Measurements from ENCODE around the gene USP50. TPM values are rescaled to one million over a fixed set of nuclear protein-coding genes. Genes with fewer than 3 reads are reported as not detected.

Gene USP50
- total and polyA plus RNA-seq, 2 donors from 2014 or later = 1.1 TPM; not detected in 1

GRCh38 chr15:50487287-50487686, 59.2 kb downstream of the USP50 start:
- TF ChIP-seq, protein P1, sequence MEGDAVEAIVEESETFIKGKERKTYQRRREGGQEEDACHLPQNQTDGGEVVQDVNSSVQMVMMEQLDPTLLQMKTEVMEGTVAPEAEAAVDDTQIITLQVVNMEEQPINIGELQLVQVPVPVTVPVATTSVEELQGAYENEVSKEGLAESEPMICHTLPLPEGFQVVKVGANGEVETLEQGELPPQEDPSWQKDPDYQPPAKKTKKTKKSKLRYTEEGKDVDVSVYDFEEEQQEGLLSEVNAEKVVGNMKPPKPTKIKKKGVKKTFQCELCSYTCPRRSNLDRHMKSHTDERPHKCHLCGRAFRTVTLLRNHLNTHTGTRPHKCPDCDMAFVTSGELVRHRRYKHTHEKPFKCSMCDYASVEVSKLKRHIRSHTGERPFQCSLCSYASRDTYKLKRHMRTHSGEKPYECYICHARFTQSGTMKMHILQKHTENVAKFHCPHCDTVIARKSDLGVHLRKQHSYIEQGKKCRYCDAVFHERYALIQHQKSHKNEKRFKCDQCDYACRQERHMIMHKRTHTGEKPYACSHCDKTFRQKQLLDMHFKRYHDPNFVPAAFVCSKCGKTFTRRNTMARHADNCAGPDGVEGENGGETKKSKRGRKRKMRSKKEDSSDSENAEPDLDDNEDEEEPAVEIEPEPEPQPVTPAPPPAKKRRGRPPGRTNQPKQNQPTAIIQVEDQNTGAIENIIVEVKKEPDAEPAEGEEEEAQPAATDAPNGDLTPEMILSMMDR (IDR thresholded peaks at IDR 0.05; ENCODE audit: borderline replicate concordance, extremely low read depth, insufficient read depth) = no peak
- H3K4me1 ChIP-seq (ENCODE audit: control insufficient read depth in 2 of 3, insufficient read depth in 2 of 3, low read depth in 1 of 3, low read length in 3 of 3) = no peaks in the 10 kb centered on the region
- FAIRE-seq (no peak), DNase-seq (no peak)
- H3K36me3 ChIP-seq (ENCODE audit: control insufficient read depth in 2 of 3, insufficient read depth in 3 of 3, low read length in 3 of 3) = peaks cover 5 to 36% (median 22%) of the 10 kb centered on the region in 3 donors
- H3K27me3 ChIP-seq (ENCODE audit: control insufficient read depth, insufficient read depth, low read length) = no peaks in the 10 kb centered on the region
- intact Hi-C loops (cut with DNase I) = no loop called here
- H3K9ac ChIP-seq (ENCODE audit: low read length in 3 of 3) = no peak overlapping the region
- no peaks in the 10 kb centered on the region for H3K9me3 ChIP-seq (ENCODE audit: control insufficient read depth in 2 of 3, insufficient read depth in 1 of 3, low read length in 3 of 3)
- H3K27ac ChIP-seq (ENCODE audit: low read depth in 2 of 2, low read length in 2 of 2) = no peak overlapping the region
- H3K4me3 ChIP-seq (ENCODE audit: low read length in 3 of 3) = no peak overlapping the region

- FAIRE-seq (no peak), DNase-seq (no peak)
- peaks cover 8 to 20% (median 16%) of the 10 kb centered on the region in 3 donors for H3K36me3 ChIP-seq (ENCODE audit: control insufficient read depth in 2 of 3, insufficient read depth in 3 of 3, low read length in 3 of 3)
- TF ChIP-seq, protein P1 (IDR thresholded peaks at IDR 0.05; ENCODE audit: borderline replicate concordance, extremely low read depth, insufficient read depth) = no peak
- no peaks in the 10 kb centered on the region for H3K4me1 ChIP-seq (ENCODE audit: control insufficient read depth in 2 of 3, insufficient read depth in 2 of 3, low read depth in 1 of 3, low read length in 3 of 3)
- no peak overlapping the region for H3K4me3 ChIP-seq (ENCODE audit: low read length in 3 of 3)
- H3K27ac ChIP-seq (ENCODE audit: low read depth in 2 of 2, low read length in 2 of 2) = no peak overlapping the region
- intact Hi-C loops (cut with DNase I) = no loop called here
- H3K27me3 ChIP-seq (ENCODE audit: control insufficient read depth, insufficient read depth, low read length) = no peaks in the 10 kb centered on the region
- H3K9me3 ChIP-seq (ENCODE audit: control insufficient read depth in 2 of 3, insufficient read depth in 1 of 3, low read length in 3 of 3) = no peaks in the 10 kb centered on the region
- H3K9ac ChIP-seq (ENCODE audit: low read length in 3 of 3) = no peak overlapping the region
Measured at GRCh38 chr15:50485389-50485788, 61.1 kb downstream of the USP50 start.

DNA sequence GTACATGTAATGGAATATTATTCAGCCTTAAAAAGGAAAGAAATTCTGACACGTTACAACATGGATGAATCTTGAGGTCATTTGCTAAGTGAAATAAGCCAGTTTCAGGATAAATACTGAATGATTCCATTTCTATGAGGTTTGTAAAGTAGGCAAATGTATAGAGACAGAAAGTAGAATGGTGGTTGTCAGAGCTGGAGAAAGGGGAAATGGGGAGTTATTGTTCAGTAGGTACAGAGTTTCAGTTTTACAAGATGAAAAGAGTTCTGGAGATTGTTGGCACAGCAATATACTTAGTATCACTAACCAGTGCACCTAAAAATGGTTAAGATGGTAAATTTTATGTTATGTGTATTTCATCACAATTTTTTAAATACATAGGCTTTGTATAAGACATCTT, 61.7 kb downstream of the USP50 start:
- Histone ChIP-seq H3K9ac (ENCODE audit: low read length in 3 of 3) (no peak overlapping the region), H3K27ac (ENCODE audit: low read depth in 2 of 2, low read length in 2 of 2) (no peak overlapping the region), H3K27me3 (ENCODE audit: control insufficient read depth, insufficient read depth, low read length) (no peaks in the 10 kb centered on the region), H3K9me3 (ENCODE audit: control insufficient read depth in 2 of 3, insufficient read depth in 1 of 3, low read length in 3 of 3) (no peaks in the 10 kb centered on the region), H3K36me3 (ENCODE audit: control insufficient read depth in 2 of 3, insufficient read depth in 3 of 3, low read length in 3 of 3) (peaks cover 8 to 16% (median 13%) of the 10 kb centered on the region in 3 donors), H3K4me3 (ENCODE audit: low read length in 3 of 3) (no peak overlapping the region), H3K4me1 (ENCODE audit: control insufficient read depth in 2 of 3, insufficient read depth in 2 of 3, low read depth in 1 of 3, low read length in 3 of 3) (no peaks in the 10 kb centered on the region)
- FAIRE-seq (no peak), DNase-seq (no peak)
- intact Hi-C loops (cut with DNase I) = no loop called here
- TF ChIP-seq, protein P1 (IDR thresholded peaks at IDR 0.05; ENCODE audit: borderline replicate concordance, extremely low read depth, insufficient read depth) = no peak

DNA sequence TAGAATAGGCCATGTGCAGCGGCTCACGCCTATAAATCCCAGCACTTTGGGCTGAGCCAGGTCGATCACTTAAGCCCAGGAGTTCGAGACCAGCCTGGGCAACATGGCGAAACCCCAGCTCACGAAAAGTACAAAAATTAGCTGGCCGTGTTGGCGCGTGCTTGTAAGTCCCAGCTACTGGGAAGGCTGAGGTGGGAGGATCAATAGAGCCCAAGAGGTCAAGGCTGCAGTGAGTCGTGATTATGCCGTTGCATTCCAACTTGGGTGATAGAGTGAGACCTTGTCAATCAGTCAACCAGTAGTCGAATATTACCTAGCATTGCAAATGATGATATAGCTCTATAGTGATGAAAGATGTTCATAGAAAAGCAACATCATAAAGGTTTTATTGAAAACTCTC, 70.3 kb downstream of the USP50 start:
- FAIRE-seq (no peak), DNase-seq (no peak)
- no peaks in the 10 kb centered on the region for H3K27me3 ChIP-seq (ENCODE audit: control insufficient read depth, insufficient read depth, low read length)
- peaks cover 3 to 11% (median 11%) of the 10 kb centered on the region in 3 donors for H3K36me3 ChIP-seq (ENCODE audit: control insufficient read depth in 2 of 3, insufficient read depth in 3 of 3, low read length in 3 of 3)
- intact Hi-C loops (cut with DNase I) = no loop called here
- no peaks in the 10 kb centered on the region for H3K4me1 ChIP-seq (ENCODE audit: control insufficient read depth in 2 of 3, insufficient read depth in 2 of 3, low read depth in 1 of 3, low read length in 3 of 3)
- no peak overlapping the region for H3K27ac ChIP-seq (ENCODE audit: low read depth in 2 of 2, low read length in 2 of 2)
- H3K9me3 ChIP-seq (ENCODE audit: control insufficient read depth in 2 of 3, insufficient read depth in 1 of 3, low read length in 3 of 3) = no peaks in the 10 kb centered on the region
- TF ChIP-seq, protein P1 (IDR thresholded peaks at IDR 0.05; ENCODE audit: borderline replicate concordance, extremely low read depth, insufficient read depth) = no peak
- H3K9ac ChIP-seq (ENCODE audit: low read length in 3 of 3) = no peak overlapping the region
- H3K4me3 ChIP-seq (ENCODE audit: low read length in 3 of 3) = no peak overlapping the region
